OCI-LY1 (cell line): ENCODE data around the gene ENTPD1.

Source experiments
- CTCF ChIP-seq: fragments of 200-600 bp; sonication (generic), shearing (Covaris generic); IDR thresholded peaks from 2 replicates; pipeline ENCODE4 v1.5.1; 2017; ENCODE audit warnings: mild to moderate bottlenecking, antibody characterized with exemption, low read length, moderate library complexity, mixed read lengths
- EZH2 ChIP-seq: fragments of 200-600 bp; sonication (generic), shearing (Covaris generic); IDR thresholded peaks from 2 replicates; pipeline ENCODE4 v1.8.0; 2017; ENCODE audit warnings: borderline replicate concordance, mixed run types, mild to moderate bottlenecking, antibody characterized with exemption, low read length, moderate library complexity, mixed read lengths

- TF ChIP-seq CTCF, result no peak
- TF ChIP-seq EZH2, result no peak
Measured at GRCh38 chr10:95818668-95819067, 62.7 kb downstream of the ENTPD1 start.
